GM10847 (cell line): ENCODE results near the gene EMILIN3.

Source experiments
- POLR2A ChIP-seq: IDR thresholded peaks from 2 replicates; pipeline ENCODE4 v1.6.1; 2011; ENCODE audit not compliant: insufficient read length; ENCODE audit errors: extremely low read depth

Gene EMILIN3

DNA sequence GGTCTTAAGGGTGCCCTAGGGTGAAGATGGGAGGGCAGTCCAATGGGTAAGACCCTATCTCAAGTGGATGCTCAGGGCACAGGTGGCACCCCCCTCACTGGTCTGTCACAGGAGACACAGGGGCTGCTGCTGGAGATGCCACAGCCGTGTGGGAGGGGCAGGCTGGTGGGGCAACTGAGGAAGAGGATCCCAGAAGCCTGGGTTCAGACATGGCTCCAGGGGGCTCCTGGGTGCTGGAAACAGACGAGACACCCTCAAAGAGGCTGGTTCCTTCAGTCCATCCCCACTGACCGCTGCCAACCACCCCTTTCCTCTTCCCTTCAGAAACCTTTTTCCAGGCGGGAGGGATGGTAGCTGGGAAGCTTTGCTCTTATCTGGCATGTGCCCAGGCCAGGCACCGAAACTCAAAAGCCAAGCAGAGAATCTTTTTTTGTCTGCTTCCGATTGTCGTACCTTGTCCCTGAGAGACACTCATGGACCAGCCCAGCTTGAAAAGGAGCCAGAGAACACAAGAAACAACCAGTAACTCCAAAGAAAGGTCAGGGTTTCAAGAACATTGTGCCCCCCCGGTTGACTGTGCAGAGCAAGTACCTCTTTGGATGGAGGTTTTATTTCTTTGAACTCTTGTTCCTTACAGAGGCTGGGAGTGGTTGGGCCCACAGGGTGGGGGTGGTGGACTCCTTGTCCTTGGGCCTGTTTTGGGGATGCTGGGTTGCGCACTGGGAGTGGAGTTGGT is 28.5 kb upstream of the EMILIN3 start:
- TF ChIP-seq POLR2A = no peak

DNA sequence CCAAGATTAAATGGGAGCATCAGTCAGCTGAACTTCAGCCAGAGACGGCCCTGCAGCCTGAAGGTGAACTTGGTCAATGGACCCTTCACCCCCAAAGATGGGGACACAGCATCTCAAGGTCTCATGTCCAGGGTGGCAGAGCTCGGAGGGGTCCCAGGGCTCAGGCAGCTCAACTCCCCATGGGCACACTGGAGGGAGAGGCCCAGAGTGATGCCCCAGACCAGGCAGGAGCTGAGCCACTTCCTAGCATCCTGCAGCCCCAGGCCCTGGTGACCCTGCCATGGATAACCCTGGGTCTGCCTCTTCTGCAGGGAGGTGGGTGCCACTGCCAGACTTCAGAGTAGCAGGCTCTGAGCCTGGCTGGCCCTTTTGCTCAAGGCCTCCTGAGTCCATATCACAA is 27.5 kb upstream of the EMILIN3 start:
- TF ChIP-seq POLR2A = no peak

DNA sequence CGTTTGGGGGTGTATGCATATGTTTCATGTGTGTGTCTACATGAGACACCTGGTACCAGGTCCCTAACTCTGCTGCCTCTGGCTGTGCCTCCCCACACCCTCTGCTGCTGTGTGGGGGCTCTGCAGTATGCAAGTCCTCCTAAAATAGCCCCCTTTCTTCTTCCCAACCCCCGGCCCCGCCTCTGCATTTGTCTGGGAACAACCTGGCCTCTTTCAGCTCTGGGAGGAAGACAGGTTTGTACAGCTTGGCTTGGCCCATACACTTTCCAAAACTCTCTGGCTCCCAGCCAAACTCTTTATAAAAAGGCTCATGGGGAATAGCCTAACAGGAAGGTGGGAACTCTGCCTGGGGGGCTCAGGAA is 27.1 kb upstream of the EMILIN3 start:
- no peak for TF ChIP-seq POLR2A

DNA sequence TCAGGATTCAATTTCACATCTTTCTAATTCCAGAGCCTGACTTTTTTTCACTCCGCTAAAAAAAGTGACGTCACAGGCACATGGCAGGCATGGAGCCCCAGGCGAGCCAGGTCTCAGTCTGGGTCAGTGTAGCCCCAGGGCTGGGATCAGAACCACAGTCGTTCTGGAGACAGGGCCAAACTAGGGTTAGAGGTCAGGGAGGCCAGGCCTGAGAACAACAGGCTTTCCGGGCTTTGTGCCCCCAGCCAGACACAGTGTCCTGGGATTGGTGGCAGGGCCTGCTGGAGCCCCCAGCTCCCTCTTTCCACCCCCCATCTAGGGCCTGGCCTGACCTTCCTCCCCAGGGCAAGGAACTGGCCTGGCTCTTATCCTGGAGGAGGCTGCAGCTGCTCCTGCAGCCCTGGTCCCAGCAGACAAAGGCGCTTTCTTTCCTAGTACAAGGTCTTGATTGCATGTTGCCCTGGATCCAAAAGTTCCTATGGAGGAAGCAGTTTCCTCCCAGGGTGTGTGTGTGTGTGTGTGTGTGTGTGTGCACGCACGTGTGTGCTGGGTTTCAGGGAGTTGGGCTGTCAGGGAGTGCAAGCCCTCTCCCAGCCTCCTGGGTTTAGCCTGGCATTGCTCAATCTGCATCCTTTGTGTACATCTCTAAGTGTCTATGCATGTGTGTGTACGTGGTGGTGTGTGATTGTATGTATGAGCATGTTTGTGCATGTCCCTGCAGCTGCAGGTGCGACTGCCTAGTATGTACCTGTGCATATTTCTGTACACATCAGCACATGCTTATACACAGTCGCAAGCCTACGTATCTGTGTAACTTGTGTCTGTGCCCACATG is 26.5 kb upstream of the EMILIN3 start:
- TF ChIP-seq POLR2A = no peak

DNA sequence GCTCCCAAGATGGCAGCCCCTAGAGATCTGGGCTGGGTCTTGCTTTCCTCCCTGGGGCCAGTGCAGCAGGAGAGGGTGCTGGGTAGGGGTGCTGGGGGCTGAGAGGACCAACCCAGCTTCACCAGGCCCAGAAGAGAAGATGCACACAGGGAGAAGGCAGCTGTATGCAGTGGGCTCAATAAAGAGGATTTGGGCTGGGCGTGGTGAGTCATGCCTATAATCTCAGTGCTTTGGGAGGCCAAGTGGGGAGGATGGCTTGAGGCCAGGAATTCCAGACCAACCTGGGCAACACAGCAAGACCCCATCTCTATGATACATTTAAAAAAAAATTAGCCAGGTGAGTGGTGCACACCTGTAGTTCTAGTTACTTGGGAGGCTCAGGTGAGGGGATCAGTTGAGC is 25.7 kb upstream of the EMILIN3 start:
- TF ChIP-seq POLR2A = no peak

DNA sequence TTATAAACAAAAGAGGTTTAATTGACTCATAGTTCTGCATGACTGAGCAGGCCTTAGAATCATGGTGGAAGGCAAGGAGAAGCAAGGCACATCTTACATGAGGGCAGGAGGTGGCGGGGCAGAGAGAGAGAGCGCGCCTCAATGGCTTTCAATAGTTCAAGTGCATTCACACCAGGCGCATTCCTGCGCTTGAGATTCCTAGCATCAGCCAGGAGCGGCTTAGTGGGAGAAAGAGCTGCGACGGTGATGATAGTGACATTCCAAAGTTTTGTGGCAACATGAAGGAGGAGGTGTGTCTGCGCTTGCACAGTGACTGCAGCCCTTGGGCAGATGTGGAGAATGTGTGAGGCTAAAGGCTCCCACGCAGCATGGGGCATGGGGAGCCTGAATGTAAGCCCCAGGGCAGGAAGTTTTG is 25.0 kb upstream of the EMILIN3 start:
- no peak for TF ChIP-seq POLR2A

DNA sequence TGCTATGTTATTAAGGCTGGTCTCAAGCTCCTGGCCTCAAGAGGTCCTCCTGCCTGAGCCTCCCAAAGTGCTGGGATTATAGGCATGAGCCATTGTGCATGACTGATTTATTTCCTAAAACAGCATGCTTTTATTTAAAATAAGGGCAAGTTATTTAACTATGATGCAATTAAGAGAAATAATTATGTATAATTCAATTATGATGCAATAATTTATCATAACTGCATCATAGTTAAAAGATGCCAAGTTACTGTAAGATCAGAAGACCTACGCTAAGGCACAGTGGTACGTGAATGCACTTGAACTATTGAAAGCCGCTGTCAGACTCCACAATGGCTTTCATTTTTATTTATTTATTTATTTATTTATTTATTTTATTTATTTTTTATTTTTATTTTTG is 24.3 kb upstream of the EMILIN3 start:
- no peak for TF ChIP-seq POLR2A

DNA sequence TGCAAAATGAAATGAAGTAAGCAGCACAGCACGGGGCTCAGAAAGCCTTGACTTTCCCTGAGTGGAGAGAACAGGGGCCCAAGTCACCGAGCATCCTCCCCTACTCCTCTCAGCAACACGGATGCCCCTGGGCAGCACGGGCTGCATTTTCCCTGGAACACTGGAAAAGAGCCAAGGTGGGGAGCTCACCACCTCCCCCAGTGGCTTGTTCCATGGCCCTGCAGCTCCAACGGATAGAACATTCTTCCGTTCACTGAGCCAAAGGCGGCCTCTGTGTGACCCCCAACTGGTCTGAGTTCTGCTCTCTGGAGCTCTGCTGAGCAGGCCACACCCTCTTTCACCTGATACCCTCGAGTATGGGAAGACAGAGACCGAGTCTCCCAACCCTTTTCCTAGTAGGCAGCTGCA is 20.8 kb upstream of the EMILIN3 start:
- no peak for TF ChIP-seq POLR2A

DNA sequence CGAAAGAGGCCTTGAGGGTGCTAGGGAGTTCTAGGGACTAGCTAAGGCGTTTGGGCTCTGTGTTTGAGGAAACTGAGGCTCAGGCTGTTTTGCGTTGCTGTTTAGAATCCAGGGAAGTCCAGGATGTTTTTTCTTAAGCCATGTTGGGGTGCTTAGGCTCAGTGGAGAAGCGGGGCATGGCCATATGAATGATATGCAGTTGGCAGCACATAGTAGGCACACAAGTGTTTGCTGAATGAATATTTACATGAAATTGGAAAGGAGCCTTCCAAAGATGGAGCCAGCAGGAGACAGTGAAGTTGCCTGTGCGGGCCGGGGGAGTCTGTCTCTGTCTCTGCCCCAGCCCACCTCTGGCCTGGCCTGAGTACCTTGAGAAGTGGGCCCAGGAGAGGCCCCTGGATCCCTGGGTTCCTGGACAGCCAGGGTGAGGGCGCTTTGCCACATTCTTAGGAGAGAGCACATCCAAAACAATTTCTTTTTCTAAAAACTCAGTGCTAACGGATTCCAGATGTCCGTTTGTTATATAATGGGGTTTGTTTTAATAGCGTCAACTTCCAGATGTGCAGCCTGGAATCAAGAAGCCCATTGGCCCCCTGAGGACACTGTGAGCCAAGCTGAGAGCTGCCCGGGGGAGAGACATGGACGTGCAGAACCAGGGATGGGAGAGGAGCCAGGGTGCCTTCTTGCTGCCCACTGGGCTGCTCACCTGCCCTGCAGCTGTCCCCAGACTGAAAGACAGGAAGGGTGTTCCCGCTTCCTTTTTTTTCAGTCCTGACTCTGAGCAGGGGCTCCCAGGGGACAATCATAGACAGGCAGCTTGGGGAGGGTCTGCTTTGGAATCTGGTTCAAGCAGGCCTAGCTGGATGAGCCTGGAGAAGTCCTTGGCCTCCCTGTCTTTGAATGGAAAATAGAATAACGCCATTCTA is 20.1 kb upstream of the EMILIN3 start:
- TF ChIP-seq POLR2A = no peak

DNA sequence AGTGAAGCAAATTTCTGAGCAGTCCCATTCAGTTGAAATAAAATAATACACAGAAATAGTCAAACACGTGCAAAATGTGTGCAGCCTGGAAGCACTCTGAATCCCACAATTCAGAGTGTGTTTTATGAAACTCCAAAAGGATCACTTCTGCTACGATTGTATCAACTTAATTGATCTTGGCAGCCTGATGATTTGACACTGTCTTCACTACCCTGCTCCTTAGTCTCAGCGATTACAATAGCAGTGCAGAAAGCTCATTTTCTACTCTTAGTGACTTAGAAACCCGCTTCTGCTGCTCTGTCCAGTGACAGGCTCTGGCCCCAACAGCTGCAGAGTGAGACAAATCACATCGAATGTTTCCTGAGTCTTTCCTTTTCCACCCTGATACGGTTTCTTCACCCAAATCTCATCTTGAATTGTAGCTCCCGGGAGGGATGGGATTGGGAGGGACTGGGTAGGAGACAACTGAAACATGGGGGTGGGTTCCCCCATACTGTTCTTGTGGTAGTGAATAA is 16.2 kb upstream of the EMILIN3 start:
- TF ChIP-seq POLR2A = no peak

DNA sequence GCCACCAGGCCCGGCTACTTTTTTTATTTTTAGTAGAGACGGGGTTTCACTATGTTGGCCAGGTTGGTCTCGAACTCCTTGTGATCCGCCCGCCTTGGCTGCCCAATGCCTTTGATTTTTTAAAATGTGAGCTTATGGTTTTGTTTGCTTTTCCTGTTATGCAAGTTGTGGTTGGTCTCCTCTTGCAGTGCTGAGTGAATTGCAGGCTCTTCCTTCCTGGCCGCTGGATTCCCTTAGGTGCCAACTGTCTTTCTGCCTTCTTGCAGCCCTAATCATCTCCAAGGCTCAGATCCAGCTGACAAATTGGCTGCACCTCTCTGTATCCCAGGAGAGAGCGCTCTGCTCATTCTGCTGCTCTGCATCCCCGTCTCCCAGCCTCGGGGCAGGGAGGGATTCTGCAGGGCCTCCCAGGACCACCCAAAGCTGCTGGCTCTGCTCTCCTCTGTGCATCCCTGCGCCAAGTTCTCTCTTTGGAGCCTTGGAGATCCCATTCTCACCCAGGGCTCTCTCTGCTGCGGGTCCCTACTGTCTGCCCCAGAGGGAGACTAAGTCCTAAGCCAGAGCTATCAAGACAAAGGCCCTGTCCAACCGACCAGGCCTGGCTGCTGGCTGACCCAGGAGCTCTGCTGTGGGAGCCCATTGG is 14.1 kb upstream of the EMILIN3 start:
- no peak for TF ChIP-seq POLR2A

DNA sequence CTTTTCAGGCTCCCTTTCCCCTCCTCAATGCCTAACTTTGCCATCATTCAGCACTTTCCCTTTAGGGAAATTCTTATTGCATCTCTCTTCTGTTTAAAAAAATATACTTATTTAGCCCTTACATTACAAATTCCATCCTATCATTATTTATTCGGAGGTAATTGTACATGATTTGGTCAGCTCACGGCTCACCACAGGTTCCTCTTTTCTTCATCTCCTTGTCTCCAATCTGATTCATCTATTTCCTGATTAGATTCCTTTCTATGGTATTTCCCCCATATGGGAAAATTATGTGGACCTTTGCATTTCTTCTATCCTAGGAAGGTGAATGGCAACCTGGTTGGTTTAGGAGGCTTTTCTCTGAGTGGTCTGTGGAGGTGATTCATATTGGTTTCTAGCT is 12.9 kb upstream of the EMILIN3 start:
- TF ChIP-seq POLR2A = no peak

DNA sequence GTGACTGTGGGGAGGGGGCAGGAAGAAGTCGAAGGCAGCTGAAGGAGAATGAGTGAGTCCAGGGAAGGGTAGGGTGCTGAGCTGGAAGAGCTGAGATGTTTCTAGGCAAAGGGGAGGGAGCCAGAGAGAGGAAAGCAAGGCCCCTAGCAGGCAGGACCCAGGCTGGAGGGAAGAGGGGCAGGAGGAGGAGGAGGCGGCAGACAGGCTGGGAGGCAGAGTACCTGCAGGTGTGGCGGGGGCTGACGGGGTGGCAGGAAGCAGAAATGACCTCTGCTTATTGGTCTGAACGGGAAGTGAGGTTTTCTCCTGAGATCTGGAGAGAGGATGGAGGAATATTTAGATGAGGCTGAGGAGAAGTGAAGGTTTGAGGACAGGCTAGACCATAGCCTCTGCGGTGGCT is 10.7 kb upstream of the EMILIN3 start:
- no peak for TF ChIP-seq POLR2A

DNA sequence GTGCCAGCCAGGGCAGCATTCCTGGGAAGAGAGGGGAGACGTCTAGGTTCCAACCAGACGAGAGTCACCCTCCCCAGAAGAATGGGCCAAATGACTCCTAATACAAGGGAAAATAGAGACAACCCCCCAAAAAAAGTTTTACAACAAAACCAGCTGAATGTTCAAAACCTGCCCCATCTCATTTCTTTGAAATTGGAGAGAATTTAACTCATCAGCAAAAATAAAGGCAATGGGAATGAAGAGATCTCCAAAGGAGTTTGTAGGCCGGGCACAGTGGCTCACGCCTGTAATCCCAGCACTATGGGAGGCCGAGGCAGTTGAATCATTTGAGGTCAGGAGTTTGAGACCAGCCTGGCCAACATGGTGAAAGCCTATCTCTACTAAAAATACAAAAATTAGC is 9.7 kb upstream of the EMILIN3 start:
- TF ChIP-seq POLR2A = no peak

DNA sequence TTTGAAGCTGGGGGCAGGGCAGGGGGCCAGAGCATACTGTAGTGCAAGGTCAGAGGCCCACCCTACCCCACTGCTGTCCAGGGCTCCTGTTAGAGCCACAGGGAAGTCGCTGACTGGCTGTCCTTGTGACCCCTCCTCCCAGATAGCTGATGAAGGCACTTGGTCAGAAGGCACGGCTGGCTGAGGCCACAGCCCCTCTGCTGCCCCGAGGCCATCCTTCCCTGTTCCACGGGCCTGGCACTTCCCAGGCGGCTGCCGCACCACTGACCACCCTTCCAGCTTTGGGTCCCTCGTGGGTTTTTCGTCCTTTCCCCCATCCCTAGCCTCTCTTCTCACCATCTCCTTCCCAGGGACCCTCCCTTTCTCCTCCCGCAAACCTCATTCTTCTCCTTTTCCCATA is 9.2 kb upstream of the EMILIN3 start:
- TF ChIP-seq POLR2A = no peak
